GM13976 (cell line): ENCODE results near the gene ATP11A.
"Not testable (repeated sequence)": the region's sequence is repeated elsewhere in the genome, so short reads cannot be mapped to it uniquely, and the experiment has no call there.

Source experiments
- DNase-seq: peaks from one replicate; pipeline ENCODE4 v3.0.0; 2012; ENCODE audit warnings: low spot score
- CTCF ChIP-seq: IDR thresholded peaks from 2 replicates; pipeline ENCODE4 v1.5.1; 2012; ENCODE audit warnings: borderline replicate concordance, mild to moderate bottlenecking; ENCODE audit not compliant: insufficient read depth; ENCODE audit errors: extremely low read depth, missing control alignments, control extremely low read depth
- in situ Hi-C: fragments of 300-500 bp; cut with MboI; formaldehyde crosslinking; loops from one replicate; pipeline ENCODE4 v1.12.0; 2022; ENCODE audit warnings: low sequenced_read_pairs, mixed read lengths, inconsistent platforms; ENCODE audit not compliant: unreplicated experiment

ATP11A gene

GRCh38 chr13:112836940-112837339 lies 147.1 kb downstream of the ATP11A start:
- no peak for TF ChIP-seq CTCF
- in situ Hi-C loops = no loop called here
- DNase-seq = no peak

- no peak for TF ChIP-seq CTCF
- DNase-seq = no peak
- in situ Hi-C loops = no loop called here
Measured at GRCh38 chr13:112837371-112838037, 147.7 kb downstream of the ATP11A start.

- DNase-seq = no peak
- in situ Hi-C loops = no loop called here
- no peak for TF ChIP-seq CTCF
Measured at GRCh38 chr13:112838038-112838841, 148.4 kb downstream of the ATP11A start.

GRCh38 chr13:112838842-112839117 lies 148.9 kb downstream of the ATP11A start:
- in situ Hi-C loops = no loop called here
- TF ChIP-seq CTCF = no peak
- no peak for DNase-seq

GRCh38 chr13:112839356-112840105 lies 149.7 kb downstream of the ATP11A start:
- no peak for TF ChIP-seq CTCF
- in situ Hi-C loops = no loop called here
- no peak for DNase-seq

GRCh38 chr13:112840472-112841302 lies 150.8 kb downstream of the ATP11A start:
- in situ Hi-C loops = no loop called here
- TF ChIP-seq CTCF = no peak
- no peak for DNase-seq

- DNase-seq, in situ Hi-C loops: not testable (repeated sequence)
Measured at GRCh38 chr13:112841303-112842015, 151.6 kb downstream of the ATP11A start.
